HepG2 (cell line): Measurements from ENCODE around the gene ADIPOR2. TPM values are rescaled to one million over a fixed set of nuclear protein-coding genes. Genes with fewer than 3 reads are reported as not detected.

ENCODE experiments used
- ARNTL ChIP-seq: sonication (generic); formaldehyde crosslinking; IDR thresholded peaks from 2 replicates; pipeline ENCODE4 v1.4.0; 2020; ENCODE audit warnings: mild to moderate bottlenecking, missing genetic modification reagents
- ATF1 ChIP-seq: IDR thresholded peaks from 2 replicates; pipeline ENCODE4 v1.6.1; 2016; ENCODE audit warnings: mild to moderate bottlenecking, control low read depth
- BRD4 ChIP-seq: sonication (generic); formaldehyde crosslinking; IDR thresholded peaks from 2 replicates; pipeline ENCODE4 v1.4.0; 2020; ENCODE audit warnings: missing genetic modification reagents
- IRX3 ChIP-seq: sonication (generic); formaldehyde crosslinking; IDR thresholded peaks from 2 replicates; pipeline ENCODE4 v1.8.1; 2023; ENCODE audit warnings: mild to moderate bottlenecking, low read depth, missing genetic modification reagents, borderline replicate concordance
- NR1H2 ChIP-seq: sonication (generic); formaldehyde crosslinking; IDR thresholded peaks from 2 replicates; pipeline ENCODE4 v1.8.1; 2022; ENCODE audit warnings: low read depth, missing genetic modification reagents, borderline replicate concordance
- NR2C2 ChIP-seq: sonication (generic); formaldehyde crosslinking; IDR thresholded peaks from 2 replicates; pipeline ENCODE4 v1.4.0; 2020; ENCODE audit warnings: missing genetic modification reagents, mild to moderate bottlenecking, moderate library complexity, borderline replicate concordance
- RBM22 ChIP-seq: fragments of 200-400 bp; formaldehyde crosslinking; optimal IDR thresholded peaks from 2 replicates; pipeline ENCODE3; 2017; ENCODE audit warnings: mild to moderate bottlenecking, low read length, moderate library complexity
- RBM39 ChIP-seq: fragments of 200-400 bp; formaldehyde crosslinking; IDR thresholded peaks from one replicate; pipeline ENCODE4 v1.6.1; 2018; ENCODE audit warnings: antibody characterized with exemption, mild to moderate bottlenecking, low read depth, low read length; ENCODE audit not compliant: poor library complexity, severe bottlenecking
- RFXANK ChIP-seq: IDR thresholded peaks from 2 replicates; pipeline ENCODE4 v1.6.1; 2016
- RXRB ChIP-seq: IDR thresholded peaks from 2 replicates; pipeline ENCODE4 v1.6.1; 2016; ENCODE audit warnings: borderline replicate concordance, missing genetic modification reagents, missing compliant biosample characterization
- STAT5B ChIP-seq: sonication (generic); formaldehyde crosslinking; IDR thresholded peaks from 2 replicates; pipeline ENCODE4 v1.4.0; 2020; ENCODE audit warnings: missing genetic modification reagents
- ZFP41 ChIP-seq: sonication (generic); formaldehyde crosslinking; IDR thresholded peaks from 2 replicates; pipeline ENCODE4 v1.4.0; 2020; ENCODE audit warnings: mild to moderate bottlenecking, missing genetic modification reagents, borderline replicate concordance
- ZMYM2 ChIP-seq: sonication (generic); formaldehyde crosslinking; IDR thresholded peaks from 2 replicates; pipeline ENCODE4 v1.8.0; 2022; ENCODE audit warnings: mild to moderate bottlenecking, missing genetic modification reagents
- ZNF136 ChIP-seq: sonication (generic); formaldehyde crosslinking; IDR thresholded peaks from 2 replicates; pipeline ENCODE4 v1.8.1; 2022; ENCODE audit warnings: low read depth, mild to moderate bottlenecking, moderate library complexity, missing genetic modification reagents
- ZNF256 ChIP-seq: sonication (generic); formaldehyde crosslinking; conservative IDR thresholded peaks from 2 replicates; pipeline ENCODE4 v1.4.0; 2020; ENCODE audit warnings: missing genetic modification reagents
- ZNF563 ChIP-seq: sonication (generic); formaldehyde crosslinking; IDR thresholded peaks from 2 replicates; pipeline ENCODE4 v1.8.0; 2022; ENCODE audit warnings: mild to moderate bottlenecking, moderate library complexity, missing genetic modification reagents
- ZNF614 ChIP-seq: IDR thresholded peaks from 2 replicates; pipeline ENCODE4 v1.6.1; 2018; ENCODE audit warnings: missing biosample characterization, missing genetic modification reagents, inconsistent platforms, borderline replicate concordance
- ZNF772 ChIP-seq: sonication (generic); formaldehyde crosslinking; IDR thresholded peaks from 2 replicates; pipeline ENCODE4 v1.5.0; 2020; ENCODE audit warnings: mild to moderate bottlenecking, missing genetic modification reagents
- polyA plus RNA-seq, 8 experiments: library from polyadenylated mRNA; depleted of rRNA in 3 of 8; stranded (reverse) in 7 of 8; unstranded in 1 of 8; fragments of >200 nt; fragmentation: Illumina TruSeq in 4 of 8; extraction: Trizol in 4 of 8; gene quantifications; 2 replicates each; pipeline versions ENCODE4 v1.2.1 to v1.2.3, GENCODE V29; 2011 to 2016; ENCODE audit warnings: low read depth in 4 of 8, missing spikeins in 1 of 8, mixed read lengths in 1 of 8; ENCODE audit not compliant: insufficient read depth in 1 of 8
- total RNA-seq, 5 experiments: library from RNA; depleted of rRNA; stranded (reverse); fragments of >200 nt; fragmentation: Illumina TruSeq; extraction: Trizol; gene quantifications; 2 replicates each; pipeline ENCODE4 v1.2.3, GENCODE V29; 2016; ENCODE audit warnings: low read depth in 1 of 5
- TF ChIP-seq, protein P1 (sequence below): sonication (generic); formaldehyde crosslinking; IDR thresholded peaks from 2 replicates; pipeline ENCODE4 v1.5.1; 2020; ENCODE audit warnings: missing genetic modification reagents, mild to moderate bottlenecking, borderline replicate concordance
- TF ChIP-seq, protein P2 (sequence below): sonication (generic); formaldehyde crosslinking; IDR thresholded peaks from 2 replicates; pipeline ENCODE4 v1.9.0; 2021; ENCODE audit warnings: missing genetic modification reagents, borderline replicate concordance
- TF ChIP-seq, protein P3 (sequence below): sonication (generic); formaldehyde crosslinking; IDR thresholded peaks from 2 replicates; pipeline ENCODE4 v1.4.0; 2020; ENCODE audit warnings: missing genetic modification reagents
- TF ChIP-seq, protein P4 (sequence below): sonication (generic); formaldehyde crosslinking; IDR thresholded peaks from 2 replicates; pipeline ENCODE4 v1.4.0; 2020; ENCODE audit warnings: missing genetic modification reagents
- TF ChIP-seq, protein P5 (sequence below): sonication (generic); formaldehyde crosslinking; IDR thresholded peaks from 2 replicates; pipeline ENCODE4 v1.5.0; 2020; ENCODE audit warnings: missing genetic modification reagents, mild to moderate bottlenecking, borderline replicate concordance

Gene ADIPOR2
- total and polyA plus RNA-seq, 2 of the 13 experiments (the other 11 are each of a cell fraction or from before 2014, with no cell fraction given): 35.2 to 52.2 TPM

DNA sequence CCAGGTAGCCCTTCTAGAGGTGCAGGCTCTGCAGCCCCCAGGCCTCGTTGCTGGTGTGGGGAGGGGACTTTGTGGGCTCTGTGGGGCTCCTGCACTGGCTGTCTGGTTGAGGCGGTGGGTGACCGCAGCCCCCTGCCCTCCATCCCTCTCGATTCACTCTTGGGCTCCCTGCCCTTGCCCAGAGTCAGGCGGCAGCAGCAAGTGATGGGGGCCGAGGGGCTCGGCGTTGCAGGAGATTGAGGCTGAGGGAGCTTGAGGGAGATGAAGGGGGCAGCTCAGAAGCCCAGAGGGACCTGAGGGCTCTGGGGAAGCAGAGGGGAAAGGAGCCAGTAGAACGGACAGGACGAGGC is 120.0 kb downstream of the ADIPOR2 start (continued):
- TF ChIP-seq, protein P1, sequence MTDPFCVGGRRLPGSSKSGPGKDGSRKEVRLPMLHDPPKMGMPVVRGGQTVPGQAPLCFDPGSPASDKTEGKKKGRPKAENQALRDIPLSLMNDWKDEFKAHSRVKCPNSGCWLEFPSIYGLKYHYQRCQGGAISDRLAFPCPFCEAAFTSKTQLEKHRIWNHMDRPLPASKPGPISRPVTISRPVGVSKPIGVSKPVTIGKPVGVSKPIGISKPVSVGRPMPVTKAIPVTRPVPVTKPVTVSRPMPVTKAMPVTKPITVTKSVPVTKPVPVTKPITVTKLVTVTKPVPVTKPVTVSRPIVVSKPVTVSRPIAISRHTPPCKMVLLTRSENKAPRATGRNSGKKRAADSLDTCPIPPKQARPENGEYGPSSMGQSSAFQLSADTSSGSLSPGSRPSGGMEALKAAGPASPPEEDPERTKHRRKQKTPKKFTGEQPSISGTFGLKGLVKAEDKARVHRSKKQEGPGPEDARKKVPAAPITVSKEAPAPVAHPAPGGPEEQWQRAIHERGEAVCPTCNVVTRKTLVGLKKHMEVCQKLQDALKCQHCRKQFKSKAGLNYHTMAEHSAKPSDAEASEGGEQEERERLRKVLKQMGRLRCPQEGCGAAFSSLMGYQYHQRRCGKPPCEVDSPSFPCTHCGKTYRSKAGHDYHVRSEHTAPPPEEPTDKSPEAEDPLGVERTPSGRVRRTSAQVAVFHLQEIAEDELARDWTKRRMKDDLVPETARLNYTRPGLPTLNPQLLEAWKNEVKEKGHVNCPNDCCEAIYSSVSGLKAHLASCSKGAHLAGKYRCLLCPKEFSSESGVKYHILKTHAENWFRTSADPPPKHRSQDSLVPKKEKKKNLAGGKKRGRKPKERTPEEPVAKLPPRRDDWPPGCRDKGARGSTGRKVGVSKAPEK (CRISPR knock-in tag): no peak
- TF ChIP-seq RFXANK (CRISPR knock-in tag) (no peak), ZNF772 (CRISPR knock-in tag) (no peak), BRD4 (no peak), ZNF256 (CRISPR knock-in tag) (no peak), NR2C2 (CRISPR knock-in tag) (no peak), RXRB (CRISPR knock-in tag) (no peak), ZNF614 (CRISPR knock-in tag) (no peak), RBM39 (peak; percentile 14), STAT5B (CRISPR knock-in tag) (no peak), RBM22 (peak; percentile 16), ZFP41 (CRISPR knock-in tag) (0 out of 2 replicates have a peak, but pooled peaks have one; percentile 1), ZMYM2 (CRISPR knock-in tag) (no peak), ZNF563 (CRISPR knock-in tag) (no peak), IRX3 (CRISPR knock-in tag) (no peak), ARNTL (CRISPR knock-in tag) (no peak), ZNF136 (CRISPR knock-in tag) (no peak), NR1H2 (CRISPR knock-in tag) (no peak), ATF1 (no peak)
- TF ChIP-seq, protein P2, sequence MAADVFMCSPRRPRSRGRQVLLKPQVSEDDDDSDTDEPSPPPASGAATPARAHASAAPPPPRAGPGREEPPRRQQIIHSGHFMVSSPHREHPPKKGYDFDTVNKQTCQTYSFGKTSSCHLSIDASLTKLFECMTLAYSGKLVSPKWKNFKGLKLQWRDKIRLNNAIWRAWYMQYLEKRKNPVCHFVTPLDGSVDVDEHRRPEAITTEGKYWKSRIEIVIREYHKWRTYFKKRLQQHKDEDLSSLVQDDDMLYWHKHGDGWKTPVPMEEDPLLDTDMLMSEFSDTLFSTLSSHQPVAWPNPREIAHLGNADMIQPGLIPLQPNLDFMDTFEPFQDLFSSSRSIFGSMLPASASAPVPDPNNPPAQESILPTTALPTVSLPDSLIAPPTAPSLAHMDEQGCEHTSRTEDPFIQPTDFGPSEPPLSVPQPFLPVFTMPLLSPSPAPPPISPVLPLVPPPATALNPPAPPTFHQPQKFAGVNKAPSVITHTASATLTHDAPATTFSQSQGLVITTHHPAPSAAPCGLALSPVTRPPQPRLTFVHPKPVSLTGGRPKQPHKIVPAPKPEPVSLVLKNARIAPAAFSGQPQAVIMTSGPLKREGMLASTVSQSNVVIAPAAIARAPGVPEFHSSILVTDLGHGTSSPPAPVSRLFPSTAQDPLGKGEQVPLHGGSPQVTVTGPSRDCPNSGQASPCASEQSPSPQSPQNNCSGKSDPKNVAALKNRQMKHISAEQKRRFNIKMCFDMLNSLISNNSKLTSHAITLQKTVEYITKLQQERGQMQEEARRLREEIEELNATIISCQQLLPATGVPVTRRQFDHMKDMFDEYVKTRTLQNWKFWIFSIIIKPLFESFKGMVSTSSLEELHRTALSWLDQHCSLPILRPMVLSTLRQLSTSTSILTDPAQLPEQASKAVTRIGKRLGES (CRISPR knock-in tag): no peak
- TF ChIP-seq, protein P3, sequence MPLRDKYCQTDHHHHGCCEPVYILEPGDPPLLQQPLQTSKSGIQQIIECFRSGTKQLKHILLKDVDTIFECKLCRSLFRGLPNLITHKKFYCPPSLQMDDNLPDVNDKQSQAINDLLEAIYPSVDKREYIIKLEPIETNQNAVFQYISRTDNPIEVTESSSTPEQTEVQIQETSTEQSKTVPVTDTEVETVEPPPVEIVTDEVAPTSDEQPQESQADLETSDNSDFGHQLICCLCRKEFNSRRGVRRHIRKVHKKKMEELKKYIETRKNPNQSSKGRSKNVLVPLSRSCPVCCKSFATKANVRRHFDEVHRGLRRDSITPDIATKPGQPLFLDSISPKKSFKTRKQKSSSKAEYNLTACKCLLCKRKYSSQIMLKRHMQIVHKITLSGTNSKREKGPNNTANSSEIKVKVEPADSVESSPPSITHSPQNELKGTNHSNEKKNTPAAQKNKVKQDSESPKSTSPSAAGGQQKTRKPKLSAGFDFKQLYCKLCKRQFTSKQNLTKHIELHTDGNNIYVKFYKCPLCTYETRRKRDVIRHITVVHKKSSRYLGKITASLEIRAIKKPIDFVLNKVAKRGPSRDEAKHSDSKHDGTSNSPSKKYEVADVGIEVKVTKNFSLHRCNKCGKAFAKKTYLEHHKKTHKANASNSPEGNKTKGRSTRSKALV: no peak
- TF ChIP-seq, protein P4, sequence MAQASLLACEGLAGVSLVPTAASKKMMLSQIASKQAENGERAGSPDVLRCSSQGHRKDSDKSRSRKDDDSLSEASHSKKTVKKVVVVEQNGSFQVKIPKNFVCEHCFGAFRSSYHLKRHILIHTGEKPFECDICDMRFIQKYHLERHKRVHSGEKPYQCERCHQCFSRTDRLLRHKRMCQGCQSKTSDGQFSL (CRISPR knock-in tag): no peak
- TF ChIP-seq, protein P5, sequence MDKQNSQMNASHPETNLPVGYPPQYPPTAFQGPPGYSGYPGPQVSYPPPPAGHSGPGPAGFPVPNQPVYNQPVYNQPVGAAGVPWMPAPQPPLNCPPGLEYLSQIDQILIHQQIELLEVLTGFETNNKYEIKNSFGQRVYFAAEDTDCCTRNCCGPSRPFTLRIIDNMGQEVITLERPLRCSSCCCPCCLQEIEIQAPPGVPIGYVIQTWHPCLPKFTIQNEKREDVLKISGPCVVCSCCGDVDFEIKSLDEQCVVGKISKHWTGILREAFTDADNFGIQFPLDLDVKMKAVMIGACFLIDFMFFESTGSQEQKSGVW (CRISPR knock-in tag): no peak
